Immature natural killer cell (primary cell): ENCODE data around the gene TLE1. TPM values are rescaled to one million over a fixed set of nuclear protein-coding genes. Genes with fewer than 3 reads are reported as not detected.
"Not testable (repeated sequence)": the region's sequence is repeated elsewhere in the genome, so short reads cannot be mapped to it uniquely, and the experiment has no call there.

Experiments
- DNase-seq, 3 donors: peaks; one replicate each; pipeline ENCODE4 v3.0.0; 2022; ENCODE audit warnings: mixed read lengths in 1 of 3
- H3K27ac Mint-ChIP-seq, 6 donors: one replicate each; pipeline ENCODE4 v1.8.0; 2020; ENCODE audit warnings: mixed read lengths in 6 of 6, mild to moderate bottlenecking in 5 of 6, inconsistent platforms in 4 of 6, moderate library complexity in 3 of 6
- H3K27me3 Mint-ChIP-seq, 3 donors: one replicate each; pipeline ENCODE4 v1.8.0; 2020 to 2021; ENCODE audit warnings: low read depth in 3 of 3, mild to moderate bottlenecking in 3 of 3, mixed read lengths in 3 of 3, moderate library complexity in 3 of 3, inconsistent platforms in 1 of 3
- H3K36me3 Mint-ChIP-seq, 3 donors: one replicate each; pipeline ENCODE4 v1.8.0; 2020; ENCODE audit warnings: mixed read lengths in 3 of 3, inconsistent platforms in 2 of 3, mild to moderate bottlenecking in 2 of 3
- H3K4me1 Mint-ChIP-seq, 2 donors: one replicate each; pipeline ENCODE4 v1.8.0; 2020; ENCODE audit warnings: inconsistent platforms in 2 of 2, mild to moderate bottlenecking in 2 of 2, mixed read lengths in 2 of 2, moderate library complexity in 1 of 2
- H3K4me3 Mint-ChIP-seq, 5 donors: one replicate each; pipeline ENCODE4 v1.8.0; 2020; ENCODE audit warnings: mild to moderate bottlenecking in 5 of 5, mixed read lengths in 5 of 5, inconsistent platforms in 3 of 5, moderate library complexity in 3 of 5
- H3K9me3 Mint-ChIP-seq, 6 donors: one replicate each; pipeline ENCODE4 v1.8.0; 2020; ENCODE audit warnings: mild to moderate bottlenecking in 6 of 6, mixed read lengths in 6 of 6, inconsistent platforms in 4 of 6, moderate library complexity in 3 of 6
- polyA plus RNA-seq, 3 donors: library from polyadenylated mRNA; unstranded; fragments of 300-500 nt; fragmentation: Illumina TruSeq; gene quantifications; one replicate each; pipeline ENCODE4 v1.2.3, GENCODE V29; 2021

Gene TLE1
- polyA plus RNA-seq, 3 donors from 2014 or later = 63.9 to 97.9 (median 77.0) TPM

GRCh38 chr9:81656871-81657337, 32.4 kb downstream of the TLE1 start:
- no peaks in the 10 kb centered on the region for H3K9me3 Mint-ChIP-seq
- peaks cover 2 to 21% (median 7%) of the 10 kb centered on the region in 3 donors for H3K36me3 Mint-ChIP-seq
- peak overlapping the region in 4 of 5 donors; percentile 1 to 33 (median 30) for H3K4me3 Mint-ChIP-seq
- peaks cover 60 to 87% of the 10 kb centered on the region in 2 donors for H3K4me1 Mint-ChIP-seq
- peak overlapping the region in 2 of 6 donors; percentile 2 to 19 for H3K27ac Mint-ChIP-seq
- peaks cover 0 to 3% (median 0%) of the 10 kb centered on the region in 3 donors for H3K27me3 Mint-ChIP-seq
- no peak for DNase-seq

GRCh38 chr9:81656004-81656403, 33.3 kb downstream of the TLE1 start:
- peak in 1 of 3 donors; percentile 11 for DNase-seq
- Mint-ChIP-seq H3K27ac (peak overlapping the region in 5 of 6 donors; percentile 45 to 81 (median 68)), H3K27me3 (peaks cover 0 to 3% (median 0%) of the 10 kb centered on the region in 3 donors), H3K36me3 (peaks cover 0 to 23% (median 9%) of the 10 kb centered on the region in 3 donors), H3K4me3 (peak overlapping the region; percentile 22 to 46 (median 25)), H3K9me3 (no peaks in the 10 kb centered on the region), H3K4me1 (peaks cover 52 to 85% of the 10 kb centered on the region in 2 donors)

- H3K9me3 Mint-ChIP-seq = no peaks in the 10 kb centered on the region
- H3K27me3 Mint-ChIP-seq = peaks cover 0 to 3% (median 0%) of the 10 kb centered on the region in 3 donors
- no peak for DNase-seq
- peaks cover 0 to 40% (median 16%) of the 10 kb centered on the region in 3 donors for H3K36me3 Mint-ChIP-seq
- H3K4me1 Mint-ChIP-seq = peaks cover 44 to 87% of the 10 kb centered on the region in 2 donors
- no peak overlapping the region for H3K4me3 Mint-ChIP-seq
- H3K27ac Mint-ChIP-seq = peak overlapping the region in 1 of 6 donors; percentile 38
Measured at GRCh38 chr9:81653240-81653639, 36.1 kb downstream of the TLE1 start.

GRCh38 chr9:81652058-81652687, 37.2 kb downstream of the TLE1 start:
- peaks cover 0 to 3% (median 0%) of the 10 kb centered on the region in 3 donors for H3K27me3 Mint-ChIP-seq
- no peaks in the 10 kb centered on the region for H3K9me3 Mint-ChIP-seq
- DNase-seq = no peak
- H3K4me3 Mint-ChIP-seq = no peak overlapping the region
- peaks cover 0 to 40% (median 16%) of the 10 kb centered on the region in 3 donors for H3K36me3 Mint-ChIP-seq
- H3K27ac Mint-ChIP-seq = peak overlapping the region in 3 of 6 donors; percentile 39 to 66 (median 59)
- peaks cover 41 to 84% of the 10 kb centered on the region in 2 donors for H3K4me1 Mint-ChIP-seq

GRCh38 chr9:81650586-81651515, 38.5 kb downstream of the TLE1 start:
- Mint-ChIP-seq H3K27ac (peak overlapping the region in 4 of 6 donors; percentile 2 to 77 (median 25)), H3K36me3 (peaks cover 0 to 40% (median 16%) of the 10 kb centered on the region in 3 donors), H3K4me3 (no peak overlapping the region), H3K9me3 (no peaks in the 10 kb centered on the region), H3K4me1 (peaks cover 31 to 83% of the 10 kb centered on the region in 2 donors), H3K27me3 (peaks cover 0 to 3% (median 0%) of the 10 kb centered on the region in 3 donors)
- DNase-seq = no peak

- Mint-ChIP-seq H3K27ac (peak overlapping the region in 2 of 6 donors; percentile 2 to 58), H3K9me3 (no peaks in the 10 kb centered on the region), H3K4me3 (no peak overlapping the region), H3K4me1 (peaks cover 22 to 73% of the 10 kb centered on the region in 2 donors), H3K36me3 (peaks cover 0 to 40% (median 16%) of the 10 kb centered on the region in 3 donors), H3K27me3 (peaks cover 0 to 3% (median 0%) of the 10 kb centered on the region in 3 donors)
- DNase-seq = no peak
Measured at GRCh38 chr9:81649475-81650240, 39.7 kb downstream of the TLE1 start.

GRCh38 chr9:81648891-81649290, 40.5 kb downstream of the TLE1 start:
- Mint-ChIP-seq H3K27ac (peak overlapping the region in 5 of 6 donors; percentile 3 to 74 (median 24)), H3K36me3 (peaks cover 6 to 44% (median 21%) of the 10 kb centered on the region in 3 donors)

GRCh38 chr9:81646337-81646736, 43.0 kb downstream of the TLE1 start:
- Mint-ChIP-seq H3K36me3 (peaks cover 14 to 45% (median 25%) of the 10 kb centered on the region in 3 donors), H3K27ac (peak overlapping the region in 2 of 6 donors; percentile 8 to 34), H3K27me3 (no peaks in the 10 kb centered on the region), H3K9me3 (no peaks in the 10 kb centered on the region), H3K4me1 (peaks cover 19 to 53% of the 10 kb centered on the region in 2 donors), H3K4me3 (no peak overlapping the region)
- no peak for DNase-seq

More at GRCh38 chr9:81648891-81649290, 40.5 kb downstream of the TLE1 start:
- Mint-ChIP-seq H3K4me3 (no peak overlapping the region), H3K27me3 (peaks cover 0 to 3% (median 0%) of the 10 kb centered on the region in 3 donors), H3K9me3 (no peaks in the 10 kb centered on the region), H3K4me1 (peaks cover 21 to 72% of the 10 kb centered on the region in 2 donors)
- DNase-seq = no peak

GRCh38 chr9:81644513-81644912, 44.8 kb downstream of the TLE1 start:
- peaks cover 23 to 48% of the 10 kb centered on the region in 2 donors for H3K4me1 Mint-ChIP-seq
- peak overlapping the region in 2 of 6 donors; percentile 34 to 72 for H3K27ac Mint-ChIP-seq
- H3K4me3 Mint-ChIP-seq, H3K9me3 Mint-ChIP-seq, H3K27me3 Mint-ChIP-seq, DNase-seq: not testable (repeated sequence)
- H3K36me3 Mint-ChIP-seq = peaks cover 14 to 34% (median 15%) of the 10 kb centered on the region in 3 donors

- peak overlapping the region in 5 of 6 donors; percentile 59 to 87 (median 75) for H3K27ac Mint-ChIP-seq
Measured at GRCh38 chr9:81637276-81637675, 52.1 kb downstream of the TLE1 start.

GRCh38 chr9:81636255-81636599, 53.1 kb downstream of the TLE1 start:
- Mint-ChIP-seq H3K36me3 (peaks cover 11 to 23% (median 15%) of the 10 kb centered on the region in 3 donors), H3K4me3 (peak overlapping the region in 1 of 5 donors; percentile 7), H3K4me1 (peaks cover 35% of the 10 kb centered on the region in 2 donors), H3K27ac (peak overlapping the region in 1 of 6 donors; percentile 40), H3K27me3 (peaks cover 0 to 4% (median 0%) of the 10 kb centered on the region in 3 donors), H3K9me3 (no peaks in the 10 kb centered on the region)
- no peak for DNase-seq

More at GRCh38 chr9:81637276-81637675, 52.1 kb downstream of the TLE1 start:
- Mint-ChIP-seq H3K9me3 (no peaks in the 10 kb centered on the region), H3K4me1 (peaks cover 35 to 36% of the 10 kb centered on the region in 2 donors), H3K27me3 (peaks cover 0 to 1% (median 0%) of the 10 kb centered on the region in 3 donors), H3K4me3 (peak overlapping the region in 4 of 5 donors; percentile 12 to 74 (median 32)), H3K36me3 (peaks cover 4 to 21% (median 5%) of the 10 kb centered on the region in 3 donors)
- peak in 2 of 3 donors; percentile 15 to 21 for DNase-seq

- Mint-ChIP-seq H3K9me3 (no peaks in the 10 kb centered on the region), H3K4me3 (no peak overlapping the region), H3K36me3 (peaks cover 11 to 26% (median 16%) of the 10 kb centered on the region in 3 donors), H3K27me3 (peaks cover 0 to 4% (median 0%) of the 10 kb centered on the region in 3 donors), H3K4me1 (peaks cover 31 to 33% of the 10 kb centered on the region in 2 donors), H3K27ac (peak overlapping the region in 1 of 6 donors; percentile 33)
- DNase-seq = no peak
Measured at GRCh38 chr9:81635521-81636254, 53.7 kb downstream of the TLE1 start.
